IMR-90 (cell line): ENCODE data around the gene VWA8. TPM values are rescaled to one million over a fixed set of nuclear protein-coding genes. Genes with fewer than 3 reads are reported as not detected.
A peak's percentile ranks its signal among the peaks of the same experiment; 100 is the strongest.

Experiments used
- ATAC-seq: fragments of 200-7000 bp; cut with Tn5 transposase; 2 replicates; pipeline ENCODE4 v1.9.1; 2020; ENCODE audit warnings: low read depth, mild to moderate bottlenecking, moderate library complexity
- BruUV-seq: library from RNA; stranded (reverse); fragments of 400-500 nt; replicated peaks from 2 replicates; lab custom pipeline; 2021; lab: Mats Ljungman, UMichigan
- CTCF ChIA-PET: fragments of 300-600 bp; formaldehyde crosslinking; extraction: SDS; loops from one replicate; lab custom pipeline; 2021; ENCODE audit warnings: antibody characterized with exemption; lab: Yijun Ruan, JAX
- POLR2A ChIA-PET: fragments of 300-600 bp; sonication (Branson Sonifier 250); formaldehyde crosslinking; loops from one replicate; lab custom pipeline; 2022; ENCODE audit warnings: antibody characterized with exemption; ENCODE audit not compliant: unreplicated experiment; lab: Charles Lee
- DNase-seq: peaks from one replicate; pipeline ENCODE4 v3.0.0; 2013
- H2AFZ ChIP-seq: replicated peaks from 2 replicates; pipeline ENCODE3; 2013; ENCODE audit warnings: low read length, mild to moderate bottlenecking; ENCODE audit not compliant: poor library complexity
- H2AK5ac ChIP-seq: 2 replicates; pipeline ENCODE4 v1.6.1; 2013; ENCODE audit warnings: low read depth, low read length, inconsistent platforms
- H2AK9ac ChIP-seq: replicated peaks from 2 replicates; pipeline ENCODE3; 2013; ENCODE audit warnings: mild to moderate bottlenecking, low read depth, low read length, moderate library complexity; ENCODE audit not compliant: poor library complexity
- H2BK120ac ChIP-seq: 2 replicates; pipeline ENCODE4 v1.6.1; 2013; ENCODE audit warnings: low read depth, low read length, inconsistent platforms
- H2BK15ac ChIP-seq: 3 replicates; pipeline ENCODE4 v1.6.1; 2013; ENCODE audit warnings: low read depth, low read length, inconsistent platforms
- H2BK20ac ChIP-seq: 2 replicates; pipeline ENCODE4 v1.6.1; 2013; ENCODE audit warnings: low read depth, mild to moderate bottlenecking, inconsistent platforms, low read length, moderate library complexity
- H2BK5ac ChIP-seq: 2 replicates; pipeline ENCODE4 v1.6.1; 2013; ENCODE audit warnings: mild to moderate bottlenecking, low read depth, low read length, inconsistent platforms; ENCODE audit not compliant: poor library complexity, severe bottlenecking
- H3K14ac ChIP-seq: replicated peaks from 2 replicates; pipeline ENCODE4 v1.6.1; 2013; ENCODE audit warnings: low read depth, low read length, inconsistent platforms
- H3K18ac ChIP-seq: 2 replicates; pipeline ENCODE4 v1.6.1; 2013; ENCODE audit warnings: low read depth, low read length, control low read depth
- H3K23ac ChIP-seq: 2 replicates; pipeline ENCODE4 v1.6.1; 2013; ENCODE audit warnings: low read depth, low read length, inconsistent platforms
- H3K27ac ChIP-seq: 2 replicates; pipeline ENCODE4 v1.5.1; 2013; ENCODE audit warnings: mild to moderate bottlenecking, control low read depth, low read length; ENCODE audit not compliant: insufficient read depth
- H3K27me3 ChIP-seq: 2 replicates; pipeline ENCODE4 v1.6.1; 2013; ENCODE audit warnings: low read length; ENCODE audit not compliant: control insufficient read depth, insufficient read depth
- H3K36me3 ChIP-seq: 2 replicates; pipeline ENCODE4 v1.6.1; 2013; ENCODE audit warnings: low read length, mixed read lengths; ENCODE audit not compliant: control insufficient read depth, insufficient read depth
- H3K4ac ChIP-seq: 2 replicates; pipeline ENCODE4 v1.6.1; 2013; ENCODE audit warnings: low read depth, low read length, inconsistent platforms
- H3K4me1 ChIP-seq: 2 replicates; pipeline ENCODE4 v1.6.1; 2013; ENCODE audit warnings: low read length, mixed read lengths; ENCODE audit not compliant: control insufficient read depth, insufficient read depth
- H3K4me2 ChIP-seq: 2 replicates; pipeline ENCODE4 v1.6.1; 2013; ENCODE audit warnings: low read depth, mild to moderate bottlenecking, control low read depth, low read length, moderate library complexity
- H3K4me3 ChIP-seq: 2 replicates; pipeline ENCODE4 v1.5.1; 2013; ENCODE audit warnings: low read depth, mild to moderate bottlenecking, control low read depth, low read length, moderate library complexity; ENCODE audit not compliant: insufficient read depth
- H3K56ac ChIP-seq: 2 replicates; pipeline ENCODE4 v1.6.1; 2013; ENCODE audit warnings: low read length, inconsistent platforms; ENCODE audit not compliant: insufficient read depth; ENCODE audit errors: extremely low read depth
- H3K79me1 ChIP-seq, 2 experiments: 2 replicates each; pipeline ENCODE4 v1.6.1; 2013; ENCODE audit warnings: low read length in 2 of 2, inconsistent platforms in 1 of 2, low read depth in 1 of 2
- H3K9ac ChIP-seq: 2 replicates; pipeline ENCODE4 v1.6.1; 2013; ENCODE audit warnings: low read depth, low read length, control low read depth
- H3K9me1 ChIP-seq: 2 replicates; pipeline ENCODE4 v1.6.1; 2013; ENCODE audit warnings: low read length, inconsistent platforms; ENCODE audit not compliant: insufficient read depth
- H3K9me3 ChIP-seq: 2 replicates; pipeline ENCODE4 v1.6.1; 2013; ENCODE audit warnings: low read length; ENCODE audit not compliant: control insufficient read depth, insufficient read depth
- H4K20me1 ChIP-seq: 2 replicates; pipeline ENCODE4 v1.6.1; 2013; ENCODE audit warnings: low read length, inconsistent platforms; ENCODE audit not compliant: insufficient read depth
- H4K5ac ChIP-seq: 2 replicates; pipeline ENCODE4 v1.6.1; 2013; ENCODE audit warnings: mild to moderate bottlenecking, low read depth, low read length, control low read depth
- H4K8ac ChIP-seq, 2 experiments: 2 replicates each; pipeline ENCODE4 v1.6.1; 2013; ENCODE audit warnings: low read depth in 2 of 2, low read length in 2 of 2, control low read depth in 1 of 2, inconsistent platforms in 1 of 2
- H4K91ac ChIP-seq: 2 replicates; pipeline ENCODE4 v1.6.1; 2013; ENCODE audit warnings: low read depth, low read length, inconsistent platforms; ENCODE audit not compliant: insufficient read depth
- BHLHE40 ChIP-seq: fragments of 150-350 bp; IDR thresholded peaks from 2 replicates; pipeline ENCODE4 v1.6.1; 2016; ENCODE audit warnings: mild to moderate bottlenecking, low read depth, low read length
- CEBPB ChIP-seq: IDR thresholded peaks from 2 replicates; pipeline ENCODE4 v1.6.1; 2012; ENCODE audit warnings: low read depth, low read length, improper control_type of control experiment
- CHD1 ChIP-seq: IDR thresholded peaks from 2 replicates; pipeline ENCODE4 v1.6.1; 2012; ENCODE audit warnings: low read depth, low read length, improper control_type of control experiment
- CTCF ChIP-seq: conservative IDR thresholded peaks from 2 replicates; pipeline ENCODE4 v1.5.1; 2012; ENCODE audit warnings: mild to moderate bottlenecking, low read depth, low read length, improper control_type of control experiment
- ELK1 ChIP-seq: fragments of 150-350 bp; IDR thresholded peaks from 2 replicates; pipeline ENCODE4 v1.6.1; 2016; ENCODE audit warnings: low read depth, mild to moderate bottlenecking, low read length, moderate library complexity, borderline replicate concordance
- FOS ChIP-seq: fragments of 150-350 bp; IDR thresholded peaks from 2 replicates; pipeline ENCODE4 v1.6.1; 2016; ENCODE audit warnings: low read depth, low read length
- MAFK ChIP-seq: IDR thresholded peaks from 2 replicates; pipeline ENCODE4 v1.6.1; 2012; ENCODE audit warnings: low read depth, low read length, improper control_type of control experiment
- MAZ ChIP-seq: IDR thresholded peaks from 2 replicates; pipeline ENCODE4 v1.6.1; 2012; ENCODE audit warnings: low read depth, mild to moderate bottlenecking, low read length, improper control_type of control experiment, moderate library complexity, borderline replicate concordance
- MXI1 ChIP-seq: IDR thresholded peaks from 2 replicates; pipeline ENCODE4 v1.6.1; 2012; ENCODE audit warnings: low read depth, mild to moderate bottlenecking, low read length, moderate library complexity, borderline replicate concordance
- NFE2L2 ChIP-seq: fragments of 150-350 bp; IDR thresholded peaks from 2 replicates; pipeline ENCODE4 v1.6.1; 2016; ENCODE audit warnings: low read depth, mild to moderate bottlenecking, low read length
- POLR2A ChIP-seq: IDR thresholded peaks from 2 replicates; pipeline ENCODE4 v1.6.1; 2012; ENCODE audit warnings: mild to moderate bottlenecking, low read depth, low read length
- RAD21 ChIP-seq: IDR thresholded peaks from 2 replicates; pipeline ENCODE4 v1.6.1; 2012; ENCODE audit warnings: low read length, improper control_type of control experiment
- RCOR1 ChIP-seq: IDR thresholded peaks from 2 replicates; pipeline ENCODE4 v1.6.1; 2012; ENCODE audit warnings: mild to moderate bottlenecking, low read length, improper control_type of control experiment; ENCODE audit not compliant: insufficient replicate concordance
- RFX5 ChIP-seq: IDR thresholded peaks from 2 replicates; pipeline ENCODE4 v1.8.0; 2012; ENCODE audit warnings: low read depth, mild to moderate bottlenecking, low read length, moderate library complexity
- SMC3 ChIP-seq: fragments of 150-350 bp; IDR thresholded peaks from 2 replicates; pipeline ENCODE4 v1.6.1; 2016; ENCODE audit warnings: low read depth, mild to moderate bottlenecking, antibody characterized with exemption, low read length, moderate library complexity
- USF2 ChIP-seq: fragments of 150-350 bp; IDR thresholded peaks from 2 replicates; pipeline ENCODE4 v1.6.1; 2017; ENCODE audit warnings: mild to moderate bottlenecking, antibody characterized with exemption, low read length, low read depth
- WGBS, 2 experiments: methylation state at CpG; one replicate each; pipeline versions ENCODE4 v1.1.5 to v1.1.7; 2013; ENCODE audit warnings: missing lambda C conversion rate in 2 of 2; ENCODE audit not compliant: insufficient read length in 1 of 2; ENCODE audit errors: extremely low coverage in 2 of 2; 5-methylcytosine and 5-hydroxymethylcytosine counted together
- dilution Hi-C: fragments of 300-500 bp; cut with HindIII; formaldehyde crosslinking; loops from one replicate; pipeline ENCODE4 v1.14.3; 2018; ENCODE audit warnings: low sequenced_read_pairs; ENCODE audit not compliant: unreplicated experiment
- in situ Hi-C: fragments of 300-500 bp; cut with MboI; formaldehyde crosslinking; loops from 3 replicates; pipeline ENCODE4 v1.14.3; 2019; ENCODE audit warnings: low sequenced_read_pairs, inconsistent platforms, mixed read lengths
- intact Hi-C: fragments of 100-400 bp; cut with micrococcal nuclease; formaldehyde crosslinking; loops from 2 replicates; pipeline ENCODE4 v1.10.0; 2022
- polyA plus RNA-seq, 3 experiments: library from polyadenylated mRNA; depleted of rRNA; stranded (reverse); fragments of >200 nt; gene quantifications; 2 replicates each; pipeline ENCODE4 v1.2.3, GENCODE V29; 2012; ENCODE audit warnings: low replicate concordance in 1 of 3
- total RNA-seq: library from RNA; depleted of rRNA; stranded (reverse); fragments of >200 nt; gene quantifications from 2 replicates; pipeline ENCODE4 v1.2.3, GENCODE V29; 2012

The VWA8 gene
- total and polyA plus RNA-seq, 2 of the 4 experiments (the other 2 are of a cell fraction): 5.9 to 18.3 TPM

GRCh38 chr13:41973247-41973741 lies 12.4 kb upstream of the VWA8 start:
- H3K56ac ChIP-seq: no peak overlapping the region
- H2BK120ac ChIP-seq: no peak overlapping the region
- H4K8ac ChIP-seq: no peak overlapping the region
- no peaks in the 10 kb centered on the region for H4K20me1 ChIP-seq
- H3K18ac ChIP-seq: no peak overlapping the region
- H3K36me3 ChIP-seq: no peaks in the 10 kb centered on the region
- intact Hi-C loops (no loop called here), dilution Hi-C loops (no loop called here), in situ Hi-C loops (no loop called here)
- BruUV-seq: no TSS peak
- H2AK9ac ChIP-seq: peak overlapping the region; percentile 51
- no peaks in the 10 kb centered on the region for H3K4me1 ChIP-seq
- H3K9ac ChIP-seq: no peak overlapping the region
- no peak overlapping the region for H3K23ac ChIP-seq
- CTCF ChIA-PET: no interaction called here
- H3K9me3 ChIP-seq: no peaks in the 10 kb centered on the region
- no peaks in the 10 kb centered on the region for H3K9me1 ChIP-seq
- H3K4me2 ChIP-seq: no peak overlapping the region
- no peak overlapping the region for H3K4ac ChIP-seq
- H2BK15ac ChIP-seq: no peak overlapping the region
- H4K5ac ChIP-seq: no peak overlapping the region
- no peak overlapping the region for H2BK20ac ChIP-seq
- no peak for ATAC-seq
- H3K27me3 ChIP-seq: no peaks in the 10 kb centered on the region
- no CpG with 5 or more reads among the region's 7 CpGs for WGBS, 2 experiments
- H2AK5ac ChIP-seq: no peak overlapping the region
- H2AFZ ChIP-seq: peak overlapping the region; percentile 44
- no peaks in the 10 kb centered on the region for H3K79me1 ChIP-seq
- H3K27ac ChIP-seq: no peak overlapping the region
- H4K91ac ChIP-seq: no peak overlapping the region
- POLR2A ChIA-PET: no interaction called here
- H3K14ac ChIP-seq: no peak overlapping the region
- H3K4me3 ChIP-seq: no peak overlapping the region
- H2BK5ac ChIP-seq: no peak overlapping the region
- DNase-seq: no peak
- TF ChIP-seq MXI1 (no peak), RFX5 (no peak), CEBPB (no peak), MAFK (no peak), SMC3 (no peak), NFE2L2 (no peak), BHLHE40 (no peak), CTCF (no peak), CHD1 (no peak), ELK1 (no peak), RCOR1 (no peak), MAZ (no peak), FOS (no peak), POLR2A (no peak), USF2 (no peak), RAD21 (no peak)
